HEK293 (cell line): ENCODE measurements around the gene CARMIL3.

Experiments
- CTCF ChIA-PET: fragments of 350-600 bp; formaldehyde crosslinking; extraction: SDS; loops from one replicate; lab custom pipeline; 2021; ENCODE audit warnings: antibody characterized with exemption; lab: Yijun Ruan, JAX
- POLR2A ChIA-PET: fragments of 300-600 bp; formaldehyde crosslinking; extraction: SDS; loops from one replicate; lab custom pipeline; 2020; ENCODE audit warnings: antibody characterized with exemption, inconsistent platforms; lab: Yijun Ruan, JAX
- H3K27ac ChIP-seq: fragments of 200-500 bp; sonication (Bioruptor generic); 2 replicates; pipeline ENCODE4 v1.5.1; 2014; ENCODE audit warnings: low read depth, low read length, control low read depth, inconsistent platforms; ENCODE audit errors: extremely low read depth
- H3K36me3 ChIP-seq, 2 experiments: fragments of 200-500 bp in 1 of 2; sonication (Bioruptor generic) in 1 of 2; 1 replicate in 1 of 2; 2 replicates in 1 of 2; pipeline ENCODE4 v1.5.1; 2014 to 2017; ENCODE audit warnings: inconsistent platforms in 2 of 2, low read length in 2 of 2; ENCODE audit not compliant: control insufficient read depth in 2 of 2, insufficient read depth in 1 of 2
- H3K4me1 ChIP-seq: fragments of 200-500 bp; sonication (Bioruptor generic); 2 replicates; pipeline ENCODE4 v1.5.1; 2014; ENCODE audit warnings: mild to moderate bottlenecking, low read length, inconsistent platforms; ENCODE audit not compliant: control insufficient read depth, insufficient read depth
- H3K4me3 ChIP-seq: 2 replicates; pipeline ENCODE4 v1.5.1; 2011; ENCODE audit warnings: low read depth, mild to moderate bottlenecking, control low read depth, low read length, moderate library complexity
- H3K9me3 ChIP-seq: fragments of 200-500 bp; sonication (Bioruptor generic); 2 replicates; pipeline ENCODE4 v1.5.1; 2014; ENCODE audit warnings: low read depth, low read length, inconsistent platforms; ENCODE audit not compliant: control insufficient read depth, insufficient read depth
- EGR2 ChIP-seq: fragments of 450-650 bp; formaldehyde crosslinking; IDR thresholded peaks from 2 replicates; pipeline ENCODE4 v1.5.1; 2016; ENCODE audit warnings: low read depth, missing biosample characterization, missing genetic modification characterization
- HIC1 ChIP-seq: fragments of 450-650 bp; formaldehyde crosslinking; IDR thresholded peaks from 2 replicates; pipeline ENCODE4 v1.5.1; 2016; ENCODE audit warnings: missing biosample characterization, missing genetic modification characterization
- HOXD13 ChIP-seq: sonication (generic); formaldehyde crosslinking; IDR thresholded peaks from 2 replicates; pipeline ENCODE4 v1.8.0; 2022; ENCODE audit warnings: missing genetic modification reagents, borderline replicate concordance
- PRDM1 ChIP-seq: fragments of 450-650 bp; formaldehyde crosslinking; IDR thresholded peaks from 2 replicates; pipeline ENCODE4; 2016; ENCODE audit warnings: missing biosample characterization, missing genetic modification characterization
- PRDM4 ChIP-seq: fragments of 450-650 bp; formaldehyde crosslinking; IDR thresholded peaks from 2 replicates; pipeline ENCODE4 v1.5.1; 2017; ENCODE audit warnings: missing biosample characterization, missing genetic modification characterization
- ZBTB21 ChIP-seq: fragments of 450-650 bp; formaldehyde crosslinking; IDR thresholded peaks from 2 replicates; pipeline ENCODE4 v1.5.1; 2017; ENCODE audit warnings: missing biosample characterization, missing genetic modification characterization
- ZBTB49 ChIP-seq: fragments of 450-650 bp; formaldehyde crosslinking; IDR thresholded peaks from 2 replicates; pipeline ENCODE4 v1.5.1; 2016; ENCODE audit warnings: missing biosample characterization, missing genetic modification characterization, low read depth
- ZFP41 ChIP-seq: fragments of 450-650 bp; formaldehyde crosslinking; IDR thresholded peaks from 2 replicates; pipeline ENCODE4 v1.5.1; 2016; ENCODE audit warnings: missing biosample characterization, missing genetic modification characterization, borderline replicate concordance
- ZIC2 ChIP-seq: fragments of 450-650 bp; formaldehyde crosslinking; IDR thresholded peaks from 2 replicates; pipeline ENCODE4 v1.5.1; 2016; ENCODE audit warnings: missing biosample characterization, missing genetic modification characterization
- ZNF266 ChIP-seq: fragments of 450-650 bp; formaldehyde crosslinking; IDR thresholded peaks from 2 replicates; pipeline ENCODE4 v1.5.1; 2016; ENCODE audit warnings: missing biosample characterization, missing genetic modification characterization, low read depth
- ZNF341 ChIP-seq: fragments of 450-650 bp; formaldehyde crosslinking; IDR thresholded peaks from 2 replicates; pipeline ENCODE4; 2016; ENCODE audit warnings: low read depth, missing biosample characterization, missing genetic modification characterization
- ZNF366 ChIP-seq: fragments of 450-650 bp; formaldehyde crosslinking; conservative IDR thresholded peaks from 2 replicates; pipeline ENCODE4 v1.5.1; 2016; ENCODE audit warnings: missing biosample characterization, missing genetic modification characterization
- ZNF433 ChIP-seq: fragments of 450-650 bp; formaldehyde crosslinking; IDR thresholded peaks from 2 replicates; pipeline ENCODE4 v1.5.1; 2016; ENCODE audit warnings: missing biosample characterization, missing genetic modification characterization, low read depth
- ZNF596 ChIP-seq: fragments of 450-650 bp; IDR thresholded peaks from 2 replicates; pipeline ENCODE4 v1.5.0; 2018; ENCODE audit warnings: missing biosample characterization, mild to moderate bottlenecking, missing genetic modification characterization, moderate library complexity
- ZNF621 ChIP-seq: fragments of 450-650 bp; formaldehyde crosslinking; IDR thresholded peaks from 2 replicates; pipeline ENCODE4 v1.5.1; 2017; ENCODE audit warnings: missing biosample characterization, missing genetic modification characterization
- ZNF670 ChIP-seq: fragments of 450-650 bp; formaldehyde crosslinking; IDR thresholded peaks from 2 replicates; pipeline ENCODE4 v1.5.1; 2016; ENCODE audit warnings: missing biosample characterization, missing genetic modification characterization, low read depth
- ZNF677 ChIP-seq: fragments of 450-650 bp; IDR thresholded peaks from 2 replicates; pipeline ENCODE4 v1.5.0; 2018; ENCODE audit warnings: missing biosample characterization, mild to moderate bottlenecking, missing genetic modification characterization, moderate library complexity
- ZNF785 ChIP-seq: fragments of 450-650 bp; formaldehyde crosslinking; IDR thresholded peaks from 2 replicates; pipeline ENCODE4 v1.5.1; 2016; ENCODE audit warnings: missing biosample characterization, missing genetic modification characterization
- ZSCAN16 ChIP-seq: fragments of 450-650 bp; formaldehyde crosslinking; IDR thresholded peaks from 2 replicates; pipeline ENCODE4 v1.5.1; 2016; ENCODE audit warnings: missing biosample characterization, missing genetic modification characterization

The CARMIL3 gene

GRCh38 chr14:24059841-24060388 is 8.1 kb downstream of the CARMIL3 start:
- POLR2A ChIA-PET: interaction anchor here (1.1 kb wide), 1 partner anchor 20 kb away, joined by 4 read pairs; no protein-coding TSS in a partner anchor
- TF ChIP-seq PRDM4 (tag by site-specific recombination) (no peak), ZIC2 (tag by site-specific recombination) (peak; percentile 64)
- Histone ChIP-seq H3K36me3 (no peaks in the 10 kb centered on the region), H3K9me3 (no peaks in the 10 kb centered on the region), H3K4me1 (no peaks in the 10 kb centered on the region), H3K4me3 (no peak overlapping the region), H3K27ac (no peak overlapping the region)
- CTCF ChIA-PET: interaction anchor here (0.7 to 8.9 kb wide), 4 partner anchors 32 to 366 kb away, joined by 3 to 247 read pairs (median 87); partner anchors contain the start of genes IRF9 and PCK2

GRCh38 chr14:24060443-24060842 is 8.6 kb downstream of the CARMIL3 start:
- Histone ChIP-seq H3K4me1 (no peaks in the 10 kb centered on the region), H3K9me3 (no peaks in the 10 kb centered on the region), H3K36me3 (no peaks in the 10 kb centered on the region)
- POLR2A ChIA-PET: interaction anchor here (1.1 kb wide), 1 partner anchor 20 kb away, joined by 4 read pairs; no protein-coding TSS in a partner anchor
- CTCF ChIA-PET: interaction anchor here (0.7 to 8.9 kb wide), 7 partner anchors 11 to 365 kb away, joined by 3 to 247 read pairs (median 5); partner anchors contain the start of genes CPNE6, IRF9 and PCK2
- no peak for TF ChIP-seq ZNF366 (tag by site-specific recombination)
- no peak for TF ChIP-seq ZNF341
- no peak for TF ChIP-seq ZNF677 (tag by site-specific recombination)
- no peak for TF ChIP-seq HIC1 (tag by site-specific recombination)
- no peak for TF ChIP-seq ZFP41 (tag by site-specific recombination)
- no peak for TF ChIP-seq ZBTB49 (tag by site-specific recombination)
- TF ChIP-seq, all 188 proteins: peak for 0
- Histone ChIP-seq H3K27ac (no peak overlapping the region), H3K4me3 (no peak overlapping the region)

- CTCF ChIA-PET: interaction anchor here (0.9 to 8.9 kb wide), 8 partner anchors 10 to 472 kb away, joined by 3 to 247 read pairs (median 4); partner anchors contain the start of genes CPNE6, IRF9 and PCK2
- TF ChIP-seq ZNF677 (tag by site-specific recombination) (no peak), ZBTB21 (no peak), ZNF266 (tag by site-specific recombination) (no peak), ZNF596 (tag by site-specific recombination) (no peak), PRDM1 (tag by site-specific recombination) (no peak), ZBTB49 (tag by site-specific recombination) (no peak), ZNF785 (tag by site-specific recombination) (no peak), ZNF670 (tag by site-specific recombination) (no peak), ZNF621 (tag by site-specific recombination) (no peak), HOXD13 (CRISPR knock-in tag) (no peak), ZSCAN16 (no peak), ZNF433 (tag by site-specific recombination) (no peak), EGR2 (tag by site-specific recombination) (no peak)
Measured at GRCh38 chr14:24060984-24061913, 9.4 kb downstream of the CARMIL3 start.

More at GRCh38 chr14:24060984-24061913, 9.4 kb downstream of the CARMIL3 start:
- POLR2A ChIA-PET: interaction anchor here (1.1 to 2.3 kb wide), 2 partner anchors 19 to 33 kb away, joined by 4 to 6 read pairs; partner anchors contain the start of gene PCK2
- no peaks in the 10 kb centered on the region for H3K4me1 ChIP-seq
- no peak overlapping the region for H3K27ac ChIP-seq
- H3K36me3 ChIP-seq: no peaks in the 10 kb centered on the region
- H3K4me3 ChIP-seq: no peak overlapping the region
- no peaks in the 10 kb centered on the region for H3K9me3 ChIP-seq
